ENCODE results near the gene ABAT. TPM values are rescaled to one million over a fixed set of nuclear protein-coding genes. Genes with fewer than 3 reads are reported as not detected.

ABAT gene
- total RNA-seq, 1 donor from 2014 or later: 23.3 TPM

- Histone ChIP-seq H3K27me3 (ENCODE audit: insufficient read depth, low read length) (no peaks in the 10 kb centered on the region), H3K79me2 (ENCODE audit: insufficient read depth, low read length) (no peaks in the 10 kb centered on the region), H3K36me3 (ENCODE audit: insufficient read depth, low read length) (no peaks in the 10 kb centered on the region), H3K4me1 (ENCODE audit: insufficient read depth, low read length) (no peaks in the 10 kb centered on the region), H3K9me3 (ENCODE audit: insufficient read depth, low read depth, low read length) (no peaks in the 10 kb centered on the region), H3K9ac (ENCODE audit: low read length) (no peak overlapping the region), H3K4me2 (ENCODE audit: low read length) (no peak overlapping the region), H3K27ac (ENCODE audit: low read depth, low read length) (no peak overlapping the region), H4K20me1 (ENCODE audit: insufficient read depth, low read length) (no peaks in the 10 kb centered on the region), H2AFZ (ENCODE audit: low read depth, low read length) (no peak overlapping the region), H3K4me3 (ENCODE audit: insufficient read depth, low read depth, low read length) (no peak overlapping the region)
- Mint-ChIP-seq H3K4me1 (ENCODE audit: low read depth, unreplicated experiment) (no peaks in the 10 kb centered on the region), H3K36me3 (ENCODE audit: low read depth, unreplicated experiment) (peaks cover 9% of the 10 kb centered on the region), H3K27ac (ENCODE audit: unreplicated experiment) (no peak overlapping the region), H3K27me3 (ENCODE audit: low read depth, unreplicated experiment) (no peaks in the 10 kb centered on the region), H3K4me3 (ENCODE audit: unreplicated experiment) (no peak overlapping the region), H3K9me3 (ENCODE audit: unreplicated experiment) (no peaks in the 10 kb centered on the region)
- TF ChIP-seq EZH2 (IDR thresholded peaks at IDR 0.05; ENCODE audit: insufficient read depth, low read length) (no peak), CTCF (IDR thresholded peaks at IDR 0.05; ENCODE audit: insufficient read depth, low read depth, low read length) (no peak)
- FAIRE-seq: no peak
- no peak for DNase-seq (ENCODE audit: low read depth)
These were observed 85.6 kb downstream of the ABAT start for GRCh38 chr16:8760021-8760420.

- FAIRE-seq (no peak), DNase-seq (ENCODE audit: low read depth) (no peak)
- Histone ChIP-seq H3K9me3 (ENCODE audit: insufficient read depth, low read depth, low read length) (no peaks in the 10 kb centered on the region), H3K4me3 (ENCODE audit: insufficient read depth, low read depth, low read length) (no peak overlapping the region), H3K79me2 (ENCODE audit: insufficient read depth, low read length) (no peaks in the 10 kb centered on the region), H3K4me1 (ENCODE audit: insufficient read depth, low read length) (no peaks in the 10 kb centered on the region), H3K27me3 (ENCODE audit: insufficient read depth, low read length) (no peaks in the 10 kb centered on the region), H3K9ac (ENCODE audit: low read length) (no peak overlapping the region), H4K20me1 (ENCODE audit: insufficient read depth, low read length) (no peaks in the 10 kb centered on the region), H3K36me3 (ENCODE audit: insufficient read depth, low read length) (no peaks in the 10 kb centered on the region), H2AFZ (ENCODE audit: low read depth, low read length) (no peak overlapping the region), H3K4me2 (ENCODE audit: low read length) (no peak overlapping the region), H3K27ac (ENCODE audit: low read depth, low read length) (no peak overlapping the region)
- Mint-ChIP-seq H3K4me1 (ENCODE audit: low read depth, unreplicated experiment) (no peaks in the 10 kb centered on the region), H3K4me3 (ENCODE audit: unreplicated experiment) (no peak overlapping the region), H3K27ac (ENCODE audit: unreplicated experiment) (no peak overlapping the region), H3K36me3 (ENCODE audit: low read depth, unreplicated experiment) (peaks cover 8% of the 10 kb centered on the region), H3K9me3 (ENCODE audit: unreplicated experiment) (no peaks in the 10 kb centered on the region), H3K27me3 (ENCODE audit: low read depth, unreplicated experiment) (no peaks in the 10 kb centered on the region)
- TF ChIP-seq EZH2 (IDR thresholded peaks at IDR 0.05; ENCODE audit: insufficient read depth, low read length) (no peak), CTCF (IDR thresholded peaks at IDR 0.05; ENCODE audit: insufficient read depth, low read depth, low read length) (no peak)
These were observed 86.7 kb downstream of the ABAT start for GRCh38 chr16:8761078-8761477.

- H3K79me2 ChIP-seq (ENCODE audit: insufficient read depth, low read length): no peaks in the 10 kb centered on the region
- no peaks in the 10 kb centered on the region for H3K4me1 ChIP-seq (ENCODE audit: insufficient read depth, low read length)
- no peak overlapping the region for H3K9ac ChIP-seq (ENCODE audit: low read length)
- Mint-ChIP-seq H3K27me3 (ENCODE audit: low read depth, unreplicated experiment) (no peaks in the 10 kb centered on the region), H3K9me3 (ENCODE audit: unreplicated experiment) (no peaks in the 10 kb centered on the region), H3K27ac (ENCODE audit: unreplicated experiment) (no peak overlapping the region), H3K4me3 (ENCODE audit: unreplicated experiment) (no peak overlapping the region), H3K36me3 (ENCODE audit: low read depth, unreplicated experiment) (peaks cover 8% of the 10 kb centered on the region), H3K4me1 (ENCODE audit: low read depth, unreplicated experiment) (no peaks in the 10 kb centered on the region)
- H3K4me3 ChIP-seq (ENCODE audit: insufficient read depth, low read depth, low read length): no peak overlapping the region
- no peaks in the 10 kb centered on the region for H3K9me3 ChIP-seq (ENCODE audit: insufficient read depth, low read depth, low read length)
- no peak overlapping the region for H3K27ac ChIP-seq (ENCODE audit: low read depth, low read length)
- no peak for FAIRE-seq
- DNase-seq (ENCODE audit: low read depth): no peak
- TF ChIP-seq EZH2 (IDR thresholded peaks at IDR 0.05; ENCODE audit: insufficient read depth, low read length): no peak
- no peak for TF ChIP-seq CTCF (IDR thresholded peaks at IDR 0.05; ENCODE audit: insufficient read depth, low read depth, low read length)
- no peaks in the 10 kb centered on the region for H3K36me3 ChIP-seq (ENCODE audit: insufficient read depth, low read length)
- no peak overlapping the region for H2AFZ ChIP-seq (ENCODE audit: low read depth, low read length)
- no peaks in the 10 kb centered on the region for H4K20me1 ChIP-seq (ENCODE audit: insufficient read depth, low read length)
- no peaks in the 10 kb centered on the region for H3K27me3 ChIP-seq (ENCODE audit: insufficient read depth, low read length)
- H3K4me2 ChIP-seq (ENCODE audit: low read length): no peak overlapping the region
These were observed 87.8 kb downstream of the ABAT start for GRCh38 chr16:8762254-8762653.
